SK-MEL-5 (cell line): ENCODE measurements around the gene SYNGAP1. TPM values are rescaled to one million over a fixed set of nuclear protein-coding genes. Genes with fewer than 3 reads are reported as not detected.
"Not testable (repeated sequence)": the region's sequence is repeated elsewhere in the genome, so short reads cannot be mapped to it uniquely, and the experiment has no call there.

ENCODE experiments used
- DNase-seq: peaks from one replicate; pipeline ENCODE4 v3.0.0-alpha.2; 2016; ENCODE audit warnings: low read depth, low spot score
- in situ Hi-C: cut with HindIII; loops from 2 replicates; pipeline ENCODE4 v1.10.0; 2016; ENCODE audit warnings: low sequenced_read_pairs, high pct_unique_total_duplicates, low pct_unique_long_range_greater_than_20kb
- small RNA-seq, 2 experiments: library from RNA; depleted of rRNA; stranded (forward); fragments of <200 nt; gene quantifications; one replicate each; pipeline ENCODE3, GENCODE V24; 2014
- total RNA-seq: library from RNA; depleted of rRNA; stranded (reverse); fragments of >200 nt; shearing (Covaris generic); gene quantifications from 2 replicates; pipeline ENCODE4 v1.2.3, GENCODE V29; 2014; rRNA removed

Gene SYNGAP1
- total RNA-seq, 1 experiment from 2014 or later, result 0.85 TPM

GRCh38 chr6:33484673-33485262 lies 64.9 kb downstream of the SYNGAP1 start:
- in situ Hi-C loops, DNase-seq: not testable (repeated sequence)

GRCh38 chr6:33485680-33486079 lies 65.8 kb downstream of the SYNGAP1 start:
- in situ Hi-C loops, DNase-seq: not testable (repeated sequence)

DNA sequence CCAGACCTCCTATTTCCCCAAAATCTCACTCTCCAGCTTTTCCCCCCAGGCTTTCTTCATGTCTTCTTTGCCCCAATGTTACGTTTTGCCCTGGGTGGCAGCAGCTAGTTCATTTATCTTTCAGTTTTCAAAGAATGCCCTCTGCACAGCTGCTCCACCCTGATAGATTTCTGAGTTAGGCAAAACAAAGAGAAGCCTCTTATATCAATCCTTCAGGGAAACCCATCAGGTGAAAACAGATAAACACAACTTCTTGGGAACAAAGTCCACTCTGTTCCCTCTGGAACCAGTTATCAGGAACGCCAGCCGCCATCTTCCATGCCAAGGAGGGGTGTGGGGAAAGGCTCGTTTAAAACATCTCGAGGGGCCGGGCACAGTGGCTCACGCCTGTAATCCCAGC lies 68.5 kb downstream of the SYNGAP1 start:
- in situ Hi-C loops, result no loop called here

DNA sequence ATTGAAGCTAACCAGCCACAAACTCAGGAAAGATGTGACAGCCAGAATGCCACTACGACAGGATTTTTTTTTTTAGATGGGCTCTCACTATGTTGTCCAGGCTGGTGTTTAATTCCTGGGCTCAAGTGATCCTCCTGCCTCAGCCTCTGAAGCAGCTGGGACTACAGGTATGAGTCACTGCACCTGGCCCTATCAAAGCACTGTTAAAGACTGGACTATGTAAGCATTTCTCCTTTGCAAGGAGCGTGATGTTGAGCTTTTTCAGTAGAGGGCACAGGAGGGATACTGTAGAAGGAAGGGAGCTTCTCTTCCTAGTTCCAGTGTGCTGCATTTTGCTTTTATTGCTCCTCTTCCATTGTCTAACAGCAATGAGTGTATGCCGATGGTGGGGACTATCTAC lies 70.3 kb downstream of the SYNGAP1 start:
- no peak for DNase-seq

More for the DNA sequence above, 68.5 kb downstream of the SYNGAP1 start:
- DNase-seq, result peak; percentile 32

DNA sequence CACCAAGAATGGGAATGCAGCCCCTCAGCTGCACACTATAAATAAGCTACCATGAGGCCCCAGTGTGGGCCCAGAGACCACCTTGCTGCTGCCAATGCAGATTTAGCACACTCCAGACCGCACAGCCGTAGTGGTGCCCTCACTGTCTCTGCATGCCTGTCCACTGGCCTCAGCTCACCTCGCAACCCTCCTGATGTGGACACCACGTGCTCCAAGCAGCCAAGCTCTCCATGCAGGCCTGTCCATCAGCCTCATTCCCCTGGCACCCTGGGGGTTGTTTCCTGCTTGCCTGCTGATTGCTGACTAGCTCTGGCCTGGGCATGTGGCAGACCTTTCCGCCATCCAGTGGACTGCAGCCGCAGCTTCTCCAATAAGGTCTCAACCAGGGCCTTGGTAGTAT lies 70.8 kb downstream of the SYNGAP1 start:
- in situ Hi-C loops, result no loop called here
- DNase-seq, result no peak

More for the DNA sequence above, 70.3 kb downstream of the SYNGAP1 start:
- in situ Hi-C loops, result no loop called here

GRCh38 chr6:33492093-33492492 lies 72.2 kb downstream of the SYNGAP1 start:
- in situ Hi-C loops, result no loop called here
- DNase-seq, result no peak

- peak; percentile 44 for DNase-seq
- in situ Hi-C loops, result no loop called here
Observed at GRCh38 chr6:33497157-33497556, 77.3 kb downstream of the SYNGAP1 start.

- DNase-seq, result no peak
- in situ Hi-C loops, result no loop called here
Observed at GRCh38 chr6:33502486-33502885, 82.6 kb downstream of the SYNGAP1 start.

DNA sequence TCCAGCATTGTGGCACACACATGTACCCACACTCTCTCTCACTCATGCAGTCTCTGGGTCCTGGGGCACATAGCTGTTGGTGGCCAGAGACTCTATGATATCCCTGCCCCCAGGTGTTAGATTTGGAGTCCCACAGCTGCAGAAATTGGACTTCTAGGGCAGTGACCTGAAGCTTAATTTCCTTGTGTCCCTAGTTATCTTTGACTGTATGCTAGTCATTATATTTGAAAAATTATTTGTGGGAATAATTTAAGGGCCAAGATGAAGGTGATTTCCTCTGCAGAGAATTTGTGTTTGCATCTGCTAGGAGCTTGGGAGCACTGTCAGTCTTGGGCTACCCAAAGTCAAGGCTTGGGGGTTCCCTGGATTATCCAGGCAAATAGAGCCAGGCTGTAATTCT lies 84.6 kb downstream of the SYNGAP1 start:
- in situ Hi-C loops, result no loop called here
- no peak for DNase-seq

Small RNA genes lying within 50 kb of the gene (small RNA-seq; reads per million reads assigned to genes)
- gene RPL35AP4 (0 reads per million in 2 experiments), gene ZBTB9 (0 reads per million in 2 experiments)

Other genes with a start within 250 kb of the SYNGAP1 start
- gene COL11A2, start 227.6 kb upstream of the SYNGAP1 start, total RNA-seq, result 0.42 and 0.98 TPM in 2 replicates
- 16.5 and 17.0 TPM in 2 replicates for gene RXRB, start 219.4 kb upstream of the SYNGAP1 start, total RNA-seq
- gene SLC39A7, start 219.2 kb upstream of the SYNGAP1 start, total RNA-seq, result 92.5 and 94.5 TPM in 2 replicates
- 6.5 and 8.0 TPM in 2 replicates for gene HSD17B8, start 215.4 kb upstream of the SYNGAP1 start, total RNA-seq
- gene RING1, start 211.6 kb upstream of the SYNGAP1 start, total RNA-seq, result 22.5 and 25.8 TPM in 2 replicates
- gene VPS52, start 148.2 kb upstream of the SYNGAP1 start, total RNA-seq, result 27.1 and 28.5 TPM in 2 replicates
- 4,185 and 4,422 TPM in 2 replicates for gene RPS18, start 148.0 kb upstream of the SYNGAP1 start, total RNA-seq
- gene B3GALT4, start 142.9 kb upstream of the SYNGAP1 start, total RNA-seq, result 0.83 and 1.0 TPM in 2 replicates
- 85.9 and 93.6 TPM in 2 replicates for gene WDR46, start 130.8 kb upstream of the SYNGAP1 start, total RNA-seq
- gene PFDN6, start 130.5 kb upstream of the SYNGAP1 start, total RNA-seq, result 128 and 143 TPM in 2 replicates
- gene RGL2, start 121.1 kb upstream of the SYNGAP1 start, total RNA-seq, result 11.9 and 14.6 TPM in 2 replicates
- 45.5 and 55.4 TPM in 2 replicates for gene TAPBP, start 106.0 kb upstream of the SYNGAP1 start, total RNA-seq
- gene ZBTB22, start 102.3 kb upstream of the SYNGAP1 start, total RNA-seq, result 7.6 and 9.2 TPM in 2 replicates
- 29.0 and 33.5 TPM in 2 replicates for gene DAXX, start 97.1 kb upstream of the SYNGAP1 start, total RNA-seq
- 21.8 and 23.9 TPM in 2 replicates for gene KIFC1, start 28.2 kb upstream of the SYNGAP1 start, total RNA-seq
- 19.8 and 20.6 TPM in 2 replicates for gene PHF1, start 9.1 kb upstream of the SYNGAP1 start, total RNA-seq
- gene CUTA, start 2.0 kb upstream of the SYNGAP1 start, total RNA-seq, result 129 and 130 TPM in 2 replicates
- gene ZBTB9, start 34.5 kb downstream of the SYNGAP1 start, total RNA-seq, result 7.2 and 7.7 TPM in 2 replicates
- 11.2 and 11.9 TPM in 2 replicates for gene BAK1, start 160.2 kb downstream of the SYNGAP1 start, total RNA-seq
- 4.2 and 4.3 TPM in 2 replicates for gene ITPR3, start 201.3 kb downstream of the SYNGAP1 start, total RNA-seq